ENCODE results near the gene ASRGL1.
"Not testable (repeated sequence)": the region's sequence is repeated elsewhere in the genome, so short reads cannot be mapped to it uniquely, and the experiment has no call there.

The ASRGL1 gene

GRCh38 chr11:62373464-62374119, 36.3 kb downstream of the ASRGL1 start:
- no peak for DNase-seq
- no peaks in the 10 kb centered on the region for H3K36me3 ChIP-seq (ENCODE audit: control insufficient read depth, insufficient read depth, low read length)
- H3K4me1 ChIP-seq (ENCODE audit: control insufficient read depth, insufficient read depth, low read length, poor library complexity, severe bottlenecking) = no peaks in the 10 kb centered on the region
- no peak overlapping the region for H3K27ac ChIP-seq (ENCODE audit: insufficient read depth, low read length, poor library complexity, severe bottlenecking)
- no peak overlapping the region for H3K4me3 ChIP-seq (ENCODE audit: insufficient read depth, low read depth, low read length, poor library complexity, severe bottlenecking)
- H3K9me3 ChIP-seq (ENCODE audit: control insufficient read depth, low read length) = no peaks in the 10 kb centered on the region
- H3K27me3 ChIP-seq (replicated peaks; ENCODE audit: control insufficient read depth, insufficient read depth, low read length, poor library complexity, severe bottlenecking) = no peaks in the 10 kb centered on the region

- no peak for DNase-seq
- no peak overlapping the region for H3K27ac ChIP-seq (ENCODE audit: insufficient read depth, low read length, poor library complexity, severe bottlenecking)
- no peaks in the 10 kb centered on the region for H3K4me1 ChIP-seq (ENCODE audit: control insufficient read depth, insufficient read depth, low read length, poor library complexity, severe bottlenecking)
- H3K4me3 ChIP-seq (ENCODE audit: insufficient read depth, low read depth, low read length, poor library complexity, severe bottlenecking) = no peak overlapping the region
- no peaks in the 10 kb centered on the region for H3K9me3 ChIP-seq (ENCODE audit: control insufficient read depth, low read length)
- H3K27me3 ChIP-seq (replicated peaks; ENCODE audit: control insufficient read depth, insufficient read depth, low read length, poor library complexity, severe bottlenecking) = no peaks in the 10 kb centered on the region
- H3K36me3 ChIP-seq (ENCODE audit: control insufficient read depth, insufficient read depth, low read length) = no peaks in the 10 kb centered on the region
Measured at GRCh38 chr11:62374801-62375200, 37.6 kb downstream of the ASRGL1 start.

DNA sequence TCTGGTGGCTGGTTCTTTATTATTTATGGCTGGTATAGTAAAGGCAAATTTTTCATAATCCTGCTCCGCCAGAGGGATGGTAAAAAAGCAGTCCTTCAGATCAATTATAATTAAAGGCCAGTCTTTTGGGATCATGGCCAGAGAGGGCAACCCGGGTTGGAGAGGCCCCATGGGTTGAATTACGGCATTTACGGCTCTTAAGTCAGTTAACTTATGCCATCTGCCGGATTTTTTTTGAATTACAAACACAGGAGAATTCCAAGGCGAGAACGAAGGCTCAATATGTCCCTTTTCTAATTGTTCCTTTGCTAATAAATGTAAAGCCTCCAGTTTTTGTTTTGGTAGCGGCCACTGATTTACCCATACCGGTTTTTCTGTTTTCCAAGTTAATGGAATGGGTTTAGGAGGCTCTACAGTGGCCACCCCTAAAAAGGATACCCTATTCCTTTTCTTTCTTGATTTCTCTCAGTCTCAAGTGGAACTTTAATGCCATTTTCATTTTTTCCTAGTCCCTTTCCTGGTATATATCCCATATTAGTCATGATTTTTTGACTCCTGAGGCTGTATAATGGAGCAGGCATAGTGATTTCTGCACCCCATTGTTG, 41.3 kb downstream of the ASRGL1 start:
- not testable (repeated sequence) for H3K4me3 ChIP-seq (ENCODE audit: insufficient read depth, low read depth, low read length, poor library complexity, severe bottlenecking); H3K27me3 ChIP-seq (replicated peaks; ENCODE audit: control insufficient read depth, insufficient read depth, low read length, poor library complexity, severe bottlenecking); H3K36me3 ChIP-seq (ENCODE audit: control insufficient read depth, insufficient read depth, low read length); H3K4me1 ChIP-seq (ENCODE audit: control insufficient read depth, insufficient read depth, low read length, poor library complexity, severe bottlenecking); H3K9me3 ChIP-seq (ENCODE audit: control insufficient read depth, low read length); H3K27ac ChIP-seq (ENCODE audit: insufficient read depth, low read length, poor library complexity, severe bottlenecking)
- peak in 1 of 3 donors; percentile 11 for DNase-seq

DNA sequence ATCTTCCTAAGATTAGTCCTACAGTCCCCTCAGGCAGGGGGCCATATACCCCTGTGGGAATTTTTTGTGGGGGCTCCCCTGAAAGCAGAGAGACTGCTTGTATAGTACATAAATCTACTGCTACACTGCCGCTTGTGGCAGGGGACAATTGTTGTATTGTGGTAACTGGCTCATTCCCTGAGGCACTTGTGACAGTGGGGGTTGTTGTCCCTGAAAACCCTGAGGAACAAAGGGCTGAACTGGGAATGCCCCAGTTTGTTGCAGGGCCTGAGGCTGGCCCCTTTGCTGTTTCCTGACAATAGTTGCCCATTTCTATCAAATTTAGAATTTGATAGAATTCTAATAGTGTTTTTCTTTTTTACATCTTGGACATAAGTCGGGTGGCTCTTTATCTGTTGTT, 42.3 kb downstream of the ASRGL1 start:
- H3K4me1 ChIP-seq (ENCODE audit: control insufficient read depth, insufficient read depth, low read length, poor library complexity, severe bottlenecking); H3K27ac ChIP-seq (ENCODE audit: insufficient read depth, low read length, poor library complexity, severe bottlenecking); H3K36me3 ChIP-seq (ENCODE audit: control insufficient read depth, insufficient read depth, low read length); DNase-seq; H3K27me3 ChIP-seq (replicated peaks; ENCODE audit: control insufficient read depth, insufficient read depth, low read length, poor library complexity, severe bottlenecking); H3K9me3 ChIP-seq (ENCODE audit: control insufficient read depth, low read length); H3K4me3 ChIP-seq (ENCODE audit: insufficient read depth, low read depth, low read length, poor library complexity, severe bottlenecking): not testable (repeated sequence)

GRCh38 chr11:62380821-62381245, 43.6 kb downstream of the ASRGL1 start:
- H3K27ac ChIP-seq (ENCODE audit: insufficient read depth, low read length, poor library complexity, severe bottlenecking); H3K4me1 ChIP-seq (ENCODE audit: control insufficient read depth, insufficient read depth, low read length, poor library complexity, severe bottlenecking); H3K4me3 ChIP-seq (ENCODE audit: insufficient read depth, low read depth, low read length, poor library complexity, severe bottlenecking); H3K36me3 ChIP-seq (ENCODE audit: control insufficient read depth, insufficient read depth, low read length); H3K9me3 ChIP-seq (ENCODE audit: control insufficient read depth, low read length); H3K27me3 ChIP-seq (replicated peaks; ENCODE audit: control insufficient read depth, insufficient read depth, low read length, poor library complexity, severe bottlenecking): not testable (repeated sequence)
- DNase-seq = peak; percentile 8 to 34 (median 19)

DNA sequence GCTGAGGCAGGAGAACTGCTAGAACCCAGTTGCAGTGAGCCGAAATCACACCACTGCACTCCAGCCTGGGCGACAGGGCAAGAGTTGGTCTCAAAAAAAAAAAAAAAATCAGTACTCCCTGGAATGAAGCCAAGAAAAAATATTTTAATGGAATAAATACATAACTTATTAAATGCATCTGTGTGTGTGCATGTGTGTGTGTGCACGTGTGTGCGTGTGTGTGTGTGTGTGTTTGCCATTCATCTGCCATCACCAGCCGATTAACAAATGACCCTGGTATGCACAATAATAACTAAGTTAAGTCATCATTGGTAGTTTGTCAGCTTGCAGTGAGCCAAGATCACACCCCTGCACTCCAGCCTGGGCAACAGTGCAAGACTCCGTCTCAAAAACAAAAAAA, 46.6 kb downstream of the ASRGL1 start:
- no peak overlapping the region for H3K27ac ChIP-seq (ENCODE audit: insufficient read depth, low read length, poor library complexity, severe bottlenecking)
- H3K9me3 ChIP-seq (ENCODE audit: control insufficient read depth, low read length) = no peaks in the 10 kb centered on the region
- H3K27me3 ChIP-seq (replicated peaks; ENCODE audit: control insufficient read depth, insufficient read depth, low read length, poor library complexity, severe bottlenecking) = no peaks in the 10 kb centered on the region
- H3K4me1 ChIP-seq (ENCODE audit: control insufficient read depth, insufficient read depth, low read length, poor library complexity, severe bottlenecking) = peaks cover 5% of the 10 kb centered on the region
- no peak for DNase-seq
- no peak overlapping the region for H3K4me3 ChIP-seq (ENCODE audit: insufficient read depth, low read depth, low read length, poor library complexity, severe bottlenecking)
- H3K36me3 ChIP-seq (ENCODE audit: control insufficient read depth, insufficient read depth, low read length) = no peaks in the 10 kb centered on the region

DNA sequence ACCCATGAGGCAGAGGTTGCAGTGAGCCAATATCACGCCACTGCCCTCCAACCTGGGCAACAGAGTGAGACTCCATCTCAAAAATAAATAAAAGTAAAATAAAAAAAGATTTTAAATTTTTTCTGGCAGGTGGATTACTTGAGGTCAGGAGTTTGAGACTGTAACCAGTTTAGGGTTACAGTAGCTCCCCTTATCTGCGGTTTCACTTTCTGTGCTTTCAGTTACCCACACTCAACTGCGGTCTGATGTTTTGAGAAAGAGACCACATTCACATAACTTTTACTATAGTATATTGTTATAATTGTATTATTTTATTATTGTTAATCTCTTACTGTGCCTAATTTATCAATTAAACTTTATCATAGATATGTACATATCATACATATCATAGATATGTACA, 48.8 kb downstream of the ASRGL1 start:
- H3K36me3 ChIP-seq (ENCODE audit: control insufficient read depth, insufficient read depth, low read length); H3K27ac ChIP-seq (ENCODE audit: insufficient read depth, low read length, poor library complexity, severe bottlenecking); H3K4me3 ChIP-seq (ENCODE audit: insufficient read depth, low read depth, low read length, poor library complexity, severe bottlenecking); H3K9me3 ChIP-seq (ENCODE audit: control insufficient read depth, low read length); H3K4me1 ChIP-seq (ENCODE audit: control insufficient read depth, insufficient read depth, low read length, poor library complexity, severe bottlenecking); DNase-seq; H3K27me3 ChIP-seq (replicated peaks; ENCODE audit: control insufficient read depth, insufficient read depth, low read length, poor library complexity, severe bottlenecking): not testable (repeated sequence)

DNA sequence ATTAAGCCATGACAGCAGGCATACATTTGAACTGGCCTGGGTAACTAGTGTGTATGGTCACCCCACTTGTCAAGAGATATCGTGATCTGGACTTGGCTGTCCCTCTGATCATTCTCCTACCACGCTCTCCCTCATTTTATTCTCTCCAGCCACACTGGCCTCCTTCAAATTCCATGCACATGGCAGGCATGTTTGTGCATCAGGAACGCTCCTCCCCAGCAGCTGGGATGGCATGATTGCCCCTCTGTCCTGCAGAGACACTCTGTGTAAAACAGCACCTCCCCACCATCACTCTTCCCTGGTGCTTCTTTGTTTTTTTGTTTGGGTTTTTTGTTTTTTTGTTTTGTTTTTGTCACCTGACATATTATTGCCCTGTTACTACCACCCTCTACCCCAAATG, 50.1 kb downstream of the ASRGL1 start:
- Histone ChIP-seq H3K9me3 (ENCODE audit: control insufficient read depth, low read length) (no peaks in the 10 kb centered on the region), H3K27ac (ENCODE audit: insufficient read depth, low read length, poor library complexity, severe bottlenecking) (no peak overlapping the region), H3K4me1 (ENCODE audit: control insufficient read depth, insufficient read depth, low read length, poor library complexity, severe bottlenecking) (no peaks in the 10 kb centered on the region), H3K4me3 (ENCODE audit: insufficient read depth, low read depth, low read length, poor library complexity, severe bottlenecking) (no peak overlapping the region), H3K36me3 (ENCODE audit: control insufficient read depth, insufficient read depth, low read length) (no peaks in the 10 kb centered on the region), H3K27me3 (replicated peaks; ENCODE audit: control insufficient read depth, insufficient read depth, low read length, poor library complexity, severe bottlenecking) (no peaks in the 10 kb centered on the region)
- DNase-seq = no peak

DNA sequence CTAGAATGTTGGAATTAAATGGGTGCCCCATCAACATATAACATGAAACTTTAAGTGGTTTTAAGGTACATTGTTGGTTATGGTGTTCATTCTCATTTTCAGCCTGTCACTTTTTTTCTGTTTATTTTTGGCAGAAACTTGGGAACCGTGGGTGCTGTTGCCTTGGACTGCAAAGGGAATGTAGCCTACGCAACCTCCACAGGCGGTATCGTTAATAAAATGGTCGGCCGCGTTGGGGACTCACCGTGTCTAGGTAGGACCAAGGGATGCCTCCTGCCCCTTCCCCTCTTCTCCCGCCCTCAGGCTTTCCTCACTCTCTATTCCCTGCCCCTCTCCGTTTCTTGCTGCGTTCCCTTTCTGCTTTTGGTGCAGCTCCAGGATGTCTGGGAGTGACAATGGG, 51.8 kb downstream of the ASRGL1 start:
- H3K4me1 ChIP-seq (ENCODE audit: control insufficient read depth, insufficient read depth, low read length, poor library complexity, severe bottlenecking) = no peaks in the 10 kb centered on the region
- H3K27me3 ChIP-seq (replicated peaks; ENCODE audit: control insufficient read depth, insufficient read depth, low read length, poor library complexity, severe bottlenecking) = no peaks in the 10 kb centered on the region
- H3K36me3 ChIP-seq (ENCODE audit: control insufficient read depth, insufficient read depth, low read length) = no peaks in the 10 kb centered on the region
- no peak overlapping the region for H3K4me3 ChIP-seq (ENCODE audit: insufficient read depth, low read depth, low read length, poor library complexity, severe bottlenecking)
- no peaks in the 10 kb centered on the region for H3K9me3 ChIP-seq (ENCODE audit: control insufficient read depth, low read length)
- DNase-seq = no peak
- no peak overlapping the region for H3K27ac ChIP-seq (ENCODE audit: insufficient read depth, low read length, poor library complexity, severe bottlenecking)

DNA sequence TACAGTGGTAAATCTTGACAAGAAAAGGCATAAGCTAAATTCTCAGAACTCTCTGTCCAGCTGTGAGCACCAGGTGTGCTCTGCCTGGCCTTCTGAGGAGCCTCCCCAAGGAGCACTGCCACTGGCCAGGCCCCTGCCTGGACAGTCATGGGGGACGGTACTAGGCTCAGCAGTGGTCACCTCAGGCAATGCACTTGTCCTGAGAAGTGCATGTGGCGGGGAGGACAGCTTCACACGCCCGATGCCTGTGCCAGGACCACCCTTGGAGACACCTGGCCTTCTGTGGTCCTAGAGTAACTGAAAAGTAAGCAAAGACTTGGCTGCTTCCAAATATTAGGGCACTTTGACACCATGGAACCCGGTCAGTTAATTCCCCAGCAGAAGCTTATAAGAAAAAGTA, 53.0 kb downstream of the ASRGL1 start:
- DNase-seq = no peak
- no peak overlapping the region for H3K27ac ChIP-seq (ENCODE audit: insufficient read depth, low read length, poor library complexity, severe bottlenecking)
- no peaks in the 10 kb centered on the region for H3K4me1 ChIP-seq (ENCODE audit: control insufficient read depth, insufficient read depth, low read length, poor library complexity, severe bottlenecking)
- H3K9me3 ChIP-seq (ENCODE audit: control insufficient read depth, low read length) = no peaks in the 10 kb centered on the region
- H3K36me3 ChIP-seq (ENCODE audit: control insufficient read depth, insufficient read depth, low read length) = no peaks in the 10 kb centered on the region
- no peak overlapping the region for H3K4me3 ChIP-seq (ENCODE audit: insufficient read depth, low read depth, low read length, poor library complexity, severe bottlenecking)
- H3K27me3 ChIP-seq (replicated peaks; ENCODE audit: control insufficient read depth, insufficient read depth, low read length, poor library complexity, severe bottlenecking) = no peaks in the 10 kb centered on the region

All from effector memory CD4-positive, alpha-beta T cell (primary cell).